IPS-11a (cell line): ENCODE data around the gene TNP2.

Experiments
- H3K4me3 ChIP-seq: one replicate; pipeline ENCODE4 v1.5.1; 2013; ENCODE audit warnings: low read depth, low read length, control low read depth

Gene TNP2

GRCh38 chr16:11241480-11242204 is 27.5 kb downstream of the TNP2 start:
- H3K4me3 ChIP-seq, result no peak overlapping the region

- H3K4me3 ChIP-seq, result no peak overlapping the region
Observed at GRCh38 chr16:11240636-11241473, 28.3 kb downstream of the TNP2 start.

- no peak overlapping the region for H3K4me3 ChIP-seq
Observed at GRCh38 chr16:11239644-11240632, 29.2 kb downstream of the TNP2 start.

GRCh38 chr16:11238272-11239202 is 30.6 kb downstream of the TNP2 start:
- no peak overlapping the region for H3K4me3 ChIP-seq

GRCh38 chr16:11236461-11237254 is 32.5 kb downstream of the TNP2 start:
- H3K4me3 ChIP-seq, result no peak overlapping the region

- H3K4me3 ChIP-seq, result no peak overlapping the region
Observed at GRCh38 chr16:11235703-11235991, 33.5 kb downstream of the TNP2 start.

- H3K4me3 ChIP-seq, result no peak overlapping the region
Observed at GRCh38 chr16:11234884-11235702, 34.0 kb downstream of the TNP2 start.

- H3K4me3 ChIP-seq, result no peak overlapping the region
Observed at GRCh38 chr16:11233727-11234376, 35.3 kb downstream of the TNP2 start.

GRCh38 chr16:11232852-11233726 is 36.0 kb downstream of the TNP2 start:
- no peak overlapping the region for H3K4me3 ChIP-seq

GRCh38 chr16:11232302-11232851 is 36.7 kb downstream of the TNP2 start:
- H3K4me3 ChIP-seq, result no peak overlapping the region

GRCh38 chr16:11231367-11231970 is 37.7 kb downstream of the TNP2 start:
- H3K4me3 ChIP-seq, result no peak overlapping the region

- H3K4me3 ChIP-seq, result no peak overlapping the region
Observed at GRCh38 chr16:11229906-11230305, 39.2 kb downstream of the TNP2 start.

GRCh38 chr16:11229432-11229831 is 39.7 kb downstream of the TNP2 start:
- H3K4me3 ChIP-seq, result no peak overlapping the region

GRCh38 chr16:11225677-11226549 is 43.2 kb downstream of the TNP2 start:
- no peak overlapping the region for H3K4me3 ChIP-seq

- no peak overlapping the region for H3K4me3 ChIP-seq
Observed at GRCh38 chr16:11224894-11225676, 44.0 kb downstream of the TNP2 start.
